Naive thymus-derived CD8-positive, alpha-beta T cell (primary cell): ENCODE measurements around the gene BHLHA15. TPM values are rescaled to one million over a fixed set of nuclear protein-coding genes. Genes with fewer than 3 reads are reported as not detected.

Source experiments
- ATAC-seq, 2 donors: fragments of 150-1000 bp; cut with Tn5 transposase in 1 of 2; sonication (Bioruptor Pico), chemical (Tn5 transposase) in 1 of 2; 1 replicate in 1 of 2; 2 replicates in 1 of 2; pipeline ENCODE4 v1.10.0; 2021; ENCODE audit warnings: mild to moderate bottlenecking in 2 of 2, moderate library complexity in 2 of 2
- POLR2A ChIA-PET: fragments of 350-600 bp; sonication (Branson Sonifier 250); formaldehyde crosslinking; loops from one replicate; lab custom pipeline; 2021; ENCODE audit warnings: antibody characterized with exemption; lab: Charles Lee
- DNase-seq, 10 donors: peaks; one replicate each; pipeline versions ENCODE4 v3.0.0 to v3.0.0-alpha.2; 2020 to 2022
- H3K27ac Mint-ChIP-seq, 10 donors: one replicate each; pipeline ENCODE4 v1.8.0; 2020 to 2022; ENCODE audit warnings: mild to moderate bottlenecking in 10 of 10, mixed read lengths in 10 of 10, moderate library complexity in 4 of 10, inconsistent platforms in 1 of 10
- H3K27me3 Mint-ChIP-seq, 5 donors: one replicate each; pipeline ENCODE4 v1.8.0; 2021 to 2022; ENCODE audit warnings: mixed read lengths in 5 of 5
- H3K36me3 Mint-ChIP-seq, 3 donors: one replicate each; pipeline ENCODE4 v1.8.0; 2020 to 2022; ENCODE audit warnings: mixed read lengths in 3 of 3, mild to moderate bottlenecking in 2 of 3, inconsistent platforms in 1 of 3
- H3K4me1 Mint-ChIP-seq, 4 donors: one replicate each; pipeline ENCODE4 v1.8.0; 2021 to 2022; ENCODE audit warnings: mixed read lengths in 4 of 4
- H3K4me3 Mint-ChIP-seq, 10 donors: one replicate each; pipeline ENCODE4 v1.8.0; 2020 to 2022; ENCODE audit warnings: mild to moderate bottlenecking in 10 of 10, mixed read lengths in 10 of 10, moderate library complexity in 6 of 10, inconsistent platforms in 1 of 10
- H3K9me3 Mint-ChIP-seq, 9 donors: one replicate each; pipeline ENCODE4 v1.8.0; 2020 to 2022; ENCODE audit warnings: mixed read lengths in 9 of 9, mild to moderate bottlenecking in 3 of 9, inconsistent platforms in 1 of 9, moderate library complexity in 1 of 9
- polyA plus RNA-seq, 3 donors: library from polyadenylated mRNA; unstranded; fragments of 300-500 nt; fragmentation: Illumina TruSeq; gene quantifications; one replicate each; pipeline ENCODE4 v1.2.3, GENCODE V29; 2021
- total RNA-seq, 8 experiments: library from RNA in 2 of 8; stranded (reverse) in 2 of 8; gene quantifications; one replicate each; pipeline ENCODE4 v1.2.3 and lab custom pipeline; 2021 to 2026

Gene BHLHA15
- total and polyA plus RNA-seq, 5 experiments from 2014 or later = 0.47 TPM; not detected in 4

GRCh38 chr7:98203964-98204605 lies 7.2 kb upstream of the BHLHA15 start:
- Mint-ChIP-seq H3K27ac (peak overlapping the region; percentile 77 to 98 (median 96)), H3K36me3 (peaks cover 0 to 30% (median 11%) of the 10 kb centered on the region in 3 donors), H3K27me3 (no peaks in the 10 kb centered on the region), H3K4me1 (peaks cover 35 to 73% (median 67%) of the 10 kb centered on the region in 4 donors), H3K4me3 (peak overlapping the region; percentile 81 to 95 (median 90)), H3K9me3 (peaks cover 0 to 3% (median 0%) of the 10 kb centered on the region in 9 donors)
- POLR2A ChIA-PET = interaction anchor here (0.6 to 5.4 kb wide), 6 partner anchors 8 to 674 kb away, joined by 3 to 84 read pairs (median 10); partner anchors contain the start of genes BHLHA15, TECPR1 and TRRAP
- ATAC-seq = no peak
- no peak for DNase-seq

GRCh38 chr7:98204670-98205069 lies 6.6 kb upstream of the BHLHA15 start:
- H3K27ac Mint-ChIP-seq = peak overlapping the region; percentile 41 to 98 (median 78)
- no peaks in the 10 kb centered on the region for H3K9me3 Mint-ChIP-seq
- H3K27me3 Mint-ChIP-seq = no peaks in the 10 kb centered on the region
- POLR2A ChIA-PET = interaction anchor here (5.4 kb wide), 1 partner anchor 46 kb away, joined by 84 read pairs; the partner anchor contains the start of gene TECPR1
- peak overlapping the region in 9 of 10 donors; percentile 29 to 95 (median 81) for H3K4me3 Mint-ChIP-seq
- H3K4me1 Mint-ChIP-seq = peaks cover 34 to 72% (median 64%) of the 10 kb centered on the region in 4 donors
- H3K36me3 Mint-ChIP-seq = peaks cover 0 to 30% (median 8%) of the 10 kb centered on the region in 3 donors
- no peak for ATAC-seq
- no peak for DNase-seq

DNA sequence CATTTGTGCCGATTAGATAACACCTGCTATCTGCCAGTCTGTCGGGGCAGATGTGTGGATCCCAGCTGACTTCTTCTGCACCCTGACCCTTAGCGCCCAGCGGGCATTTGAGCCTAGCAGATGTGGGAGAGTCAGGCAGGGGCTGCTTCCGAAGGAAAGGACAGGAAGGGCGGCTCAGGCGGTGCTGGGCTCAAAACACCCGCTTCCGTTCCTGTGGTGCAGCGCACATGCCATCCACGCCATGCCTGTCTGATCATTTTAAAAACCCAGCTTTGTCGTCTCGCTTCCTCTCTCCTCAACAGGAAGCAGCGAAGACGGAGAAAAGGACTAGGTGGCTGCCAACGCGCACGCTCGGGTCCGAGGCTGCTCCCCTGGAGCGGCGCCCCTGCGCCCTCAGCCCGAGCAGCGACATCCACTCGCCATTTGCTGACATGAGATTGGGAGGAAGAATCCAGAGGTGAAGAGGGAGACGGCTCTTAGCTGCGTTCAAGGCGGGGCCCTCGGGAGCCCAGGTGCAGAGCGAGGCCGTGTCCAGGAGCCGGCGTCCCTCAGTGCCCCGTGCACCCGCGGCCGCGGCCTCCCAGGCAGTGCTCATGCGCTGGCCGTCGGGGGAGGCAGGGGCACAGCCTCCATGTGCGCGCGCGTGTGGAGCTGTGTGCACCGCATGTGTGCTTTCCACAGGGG lies 5.9 kb upstream of the BHLHA15 start:
- ATAC-seq (no peak), DNase-seq (no peak)
- POLR2A ChIA-PET = interaction anchor here (0.5 to 5.4 kb wide), 2 partner anchors 45 to 200 kb away, joined by 8 to 84 read pairs; partner anchors contain the start of gene TECPR1
- H3K9me3 Mint-ChIP-seq = no peaks in the 10 kb centered on the region
- H3K4me3 Mint-ChIP-seq = peak overlapping the region in 9 of 10 donors; percentile 29 to 95 (median 79)
- H3K27ac Mint-ChIP-seq = peak overlapping the region; percentile 41 to 98 (median 78)
- H3K4me1 Mint-ChIP-seq = peaks cover 30 to 71% (median 61%) of the 10 kb centered on the region in 4 donors
- H3K27me3 Mint-ChIP-seq = no peaks in the 10 kb centered on the region
- H3K36me3 Mint-ChIP-seq = peaks cover 0 to 30% (median 6%) of the 10 kb centered on the region in 3 donors

- ATAC-seq (no peak), DNase-seq (no peak)
- H3K9me3 Mint-ChIP-seq = no peaks in the 10 kb centered on the region
- H3K4me3 Mint-ChIP-seq = peak overlapping the region in 3 of 10 donors; percentile 23 to 54 (median 32)
- peak overlapping the region in 4 of 10 donors; percentile 25 to 79 (median 68) for H3K27ac Mint-ChIP-seq
- peaks cover 24 to 59% (median 48%) of the 10 kb centered on the region in 4 donors for H3K4me1 Mint-ChIP-seq
- POLR2A ChIA-PET = no interaction called here
- H3K36me3 Mint-ChIP-seq = peaks cover 0 to 30% (median 6%) of the 10 kb centered on the region in 3 donors
- H3K27me3 Mint-ChIP-seq = no peaks in the 10 kb centered on the region
Measured at GRCh38 chr7:98206451-98207330, 4.5 kb upstream of the BHLHA15 start.

DNA sequence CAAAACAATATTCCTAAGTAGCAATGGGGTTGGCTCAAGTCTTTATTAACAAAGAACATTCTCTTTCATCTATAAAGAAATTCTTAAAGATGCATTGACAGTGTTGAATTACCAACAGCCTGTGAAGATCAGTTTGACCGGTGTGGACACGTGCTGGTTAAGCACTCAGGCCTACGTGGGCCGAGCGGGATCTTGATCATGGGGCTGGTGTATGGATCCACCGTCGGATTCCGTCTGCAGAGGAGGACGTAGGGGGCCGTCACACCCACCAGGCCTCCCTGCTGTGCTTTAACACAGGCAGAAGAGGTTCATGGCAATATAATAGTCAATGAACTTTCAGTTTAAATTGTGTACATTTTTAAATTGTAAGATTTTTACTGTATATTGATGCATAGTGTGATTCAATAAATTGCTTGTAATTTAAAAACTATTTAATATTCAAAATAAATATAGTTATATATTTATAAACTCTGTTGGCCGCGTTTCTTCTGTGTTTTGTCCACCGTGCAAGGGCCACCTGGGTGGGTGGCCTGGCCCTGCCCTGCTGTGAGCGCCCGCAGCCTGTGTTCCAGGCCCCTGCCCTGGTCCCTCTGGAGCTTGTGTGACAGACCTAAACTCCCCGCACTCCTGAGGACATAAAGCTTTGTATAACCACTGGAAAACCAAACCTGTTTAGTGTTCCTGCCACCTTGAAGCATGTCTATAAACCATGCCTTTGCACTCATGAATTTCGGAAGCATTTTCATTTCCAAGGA lies 1.9 kb upstream of the BHLHA15 start:
- Mint-ChIP-seq H3K4me3 (peak overlapping the region; percentile 50 to 75 (median 68)), H3K27ac (peak overlapping the region; percentile 11 to 71 (median 48)), H3K27me3 (no peaks in the 10 kb centered on the region), H3K36me3 (peaks cover 0 to 30% (median 6%) of the 10 kb centered on the region in 3 donors), H3K9me3 (no peaks in the 10 kb centered on the region), H3K4me1 (peaks cover 8 to 42% (median 24%) of the 10 kb centered on the region in 4 donors)
- DNase-seq (no peak), ATAC-seq (no peak)
- POLR2A ChIA-PET = interaction anchor here (0.6 kb wide), 1 partner anchor 963 kb away, joined by 3 read pairs; no protein-coding TSS in a partner anchor

GRCh38 chr7:98210513-98211220 lies 572 bp upstream of the BHLHA15 start:
- DNase-seq (no peak), ATAC-seq (peak in 1 of 2 donors; percentile 15)
- H3K36me3 Mint-ChIP-seq = peaks cover 0 to 27% (median 5%) of the 10 kb centered on the region in 3 donors
- H3K27ac Mint-ChIP-seq = peak overlapping the region in 3 of 10 donors; percentile 24 to 67 (median 43)
- H3K4me1 Mint-ChIP-seq = peaks cover 5 to 31% (median 13%) of the 10 kb centered on the region in 4 donors
- POLR2A ChIA-PET = interaction anchor here (2.4 to 4.6 kb wide), 2 partner anchors 8 to 40 kb away, joined by 17 to 21 read pairs; no protein-coding TSS in a partner anchor
- peak overlapping the region in 6 of 10 donors; percentile 18 to 75 (median 58) for H3K4me3 Mint-ChIP-seq
- H3K9me3 Mint-ChIP-seq = no peaks in the 10 kb centered on the region
- H3K27me3 Mint-ChIP-seq = no peaks in the 10 kb centered on the region

GRCh38 chr7:98211676-98212531 lies 665 bp downstream of the BHLHA15 start:
- DNase-seq (no peak), ATAC-seq (no peak)
- Mint-ChIP-seq H3K4me3 (peak overlapping the region; percentile 59 to 84 (median 68)), H3K27me3 (no peaks in the 10 kb centered on the region), H3K27ac (peak overlapping the region in 8 of 10 donors; percentile 13 to 76 (median 42)), H3K9me3 (no peaks in the 10 kb centered on the region), H3K4me1 (peaks cover 2 to 21% (median 9%) of the 10 kb centered on the region in 4 donors), H3K36me3 (peaks cover 0 to 27% (median 0%) of the 10 kb centered on the region in 3 donors)
- POLR2A ChIA-PET = interaction anchor here (1.0 to 4.6 kb wide), 5 partner anchors 9 to 39 kb away, joined by 3 to 21 read pairs (median 4); no protein-coding TSS in a partner anchor

DNA sequence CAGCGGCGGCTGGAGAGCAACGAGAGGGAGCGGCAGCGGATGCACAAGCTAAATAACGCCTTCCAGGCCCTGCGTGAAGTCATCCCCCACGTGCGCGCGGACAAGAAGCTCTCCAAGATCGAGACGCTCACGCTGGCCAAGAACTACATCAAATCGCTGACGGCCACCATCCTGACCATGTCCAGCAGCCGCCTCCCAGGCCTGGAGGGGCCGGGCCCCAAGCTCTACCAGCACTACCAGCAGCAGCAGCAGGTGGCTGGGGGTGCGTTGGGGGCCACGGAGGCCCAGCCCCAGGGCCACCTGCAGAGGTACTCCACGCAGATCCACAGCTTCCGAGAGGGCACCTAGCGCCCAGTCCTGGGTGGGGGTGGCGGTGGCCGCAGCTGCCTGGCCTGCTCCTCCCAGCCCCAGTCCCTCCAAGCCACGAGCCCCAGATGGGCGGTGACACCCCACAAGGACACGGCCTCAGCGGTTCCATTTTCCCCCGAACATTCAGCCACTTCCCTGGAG lies 1.3 kb downstream of the BHLHA15 start:
- no peak for DNase-seq
- peak overlapping the region in 8 of 10 donors; percentile 6 to 62 (median 46) for H3K4me3 Mint-ChIP-seq
- no peaks in the 10 kb centered on the region for H3K9me3 Mint-ChIP-seq
- H3K27me3 Mint-ChIP-seq = no peaks in the 10 kb centered on the region
- POLR2A ChIA-PET = interaction anchor here (1.0 to 4.6 kb wide), 5 partner anchors 9 to 38 kb away, joined by 3 to 21 read pairs (median 4); no protein-coding TSS in a partner anchor
- H3K27ac Mint-ChIP-seq = peak overlapping the region in 3 of 10 donors; percentile 5 to 68 (median 43)
- H3K4me1 Mint-ChIP-seq = peaks cover 2 to 17% (median 9%) of the 10 kb centered on the region in 4 donors
- H3K36me3 Mint-ChIP-seq = peaks cover 0 to 20% (median 0%) of the 10 kb centered on the region in 3 donors
- ATAC-seq = no peak

GRCh38 chr7:98213296-98213887 lies 2.2 kb downstream of the BHLHA15 start:
- Mint-ChIP-seq H3K27me3 (no peaks in the 10 kb centered on the region), H3K4me3 (peak overlapping the region in 5 of 10 donors; percentile 19 to 62 (median 44)), H3K4me1 (peaks cover 6 to 21% (median 12%) of the 10 kb centered on the region in 4 donors), H3K36me3 (peaks cover 0 to 23% (median 0%) of the 10 kb centered on the region in 3 donors), H3K27ac (peak overlapping the region in 6 of 10 donors; percentile 27 to 79 (median 58)), H3K9me3 (no peaks in the 10 kb centered on the region)
- ATAC-seq (no peak), DNase-seq (no peak)
- POLR2A ChIA-PET = interaction anchor here (1.1 to 4.6 kb wide), 5 partner anchors 10 to 38 kb away, joined by 3 to 21 read pairs (median 11); no protein-coding TSS in a partner anchor
